ENCODE results near the gene LRRIQ1.
"Not testable (repeated sequence)": the region's sequence is repeated elsewhere in the genome, so short reads cannot be mapped to it uniquely, and the experiment has no call there.

Gene LRRIQ1, protein sequence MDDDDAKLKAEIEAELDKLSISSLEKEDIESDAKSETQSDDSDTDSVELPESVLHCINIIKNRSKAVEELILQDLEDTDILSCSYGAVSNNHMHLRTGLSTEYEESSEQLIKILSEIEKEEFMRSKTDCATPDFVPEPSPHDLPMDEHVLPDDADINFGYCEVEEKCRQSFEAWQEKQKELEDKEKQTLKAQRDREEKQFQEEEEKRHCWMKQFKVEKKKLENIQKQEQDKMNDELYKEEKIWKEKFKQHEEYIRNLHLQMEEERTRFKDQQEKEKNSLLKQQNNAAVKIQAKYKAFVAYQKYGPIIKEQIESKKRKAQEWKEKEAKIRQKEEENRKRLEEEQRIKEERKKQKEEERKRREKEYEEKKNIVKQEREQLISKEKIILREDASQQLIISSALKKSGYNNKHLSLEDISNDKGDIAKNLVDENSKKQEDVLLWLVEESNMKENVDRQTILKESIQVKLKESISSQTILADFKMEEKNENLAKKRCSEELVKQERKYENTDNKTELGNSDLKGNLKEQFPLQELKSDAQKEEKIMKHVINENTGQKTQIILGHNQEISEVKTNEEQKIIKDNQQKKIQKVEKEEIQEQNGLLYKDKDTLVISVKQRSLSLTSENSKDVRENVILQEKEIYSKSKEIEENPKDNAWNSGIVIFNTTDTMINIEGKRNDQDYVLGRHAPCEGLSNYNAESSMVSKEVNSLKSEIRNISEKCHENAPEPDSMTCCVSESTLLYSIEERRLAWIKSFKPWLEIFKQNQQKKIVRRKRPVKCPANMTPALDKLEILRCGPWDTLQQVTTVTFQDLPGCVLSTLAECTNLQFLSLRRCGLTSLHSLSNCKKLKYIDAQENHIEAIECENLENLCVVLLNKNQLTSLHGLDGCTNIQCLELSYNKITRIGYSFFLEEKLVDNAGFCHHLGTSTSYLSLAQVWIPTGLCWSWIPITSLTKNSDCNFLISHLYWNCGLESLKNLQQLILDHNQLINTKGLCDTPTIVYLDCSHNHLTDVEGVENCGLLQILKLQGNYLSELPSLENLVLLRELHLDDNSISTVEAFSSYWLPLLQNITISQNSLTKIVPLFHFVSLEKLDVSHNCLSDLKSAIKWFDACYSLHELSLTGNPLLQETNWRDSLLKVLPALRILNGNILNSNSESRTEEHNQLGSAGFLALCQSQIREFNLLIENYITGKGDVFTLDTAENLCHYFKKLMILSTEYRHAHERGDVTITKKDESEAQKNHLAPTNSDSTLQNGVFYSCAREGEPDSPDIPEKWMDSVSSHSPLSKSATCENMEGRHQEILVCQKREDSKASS (N-terminal part only)

DNA sequence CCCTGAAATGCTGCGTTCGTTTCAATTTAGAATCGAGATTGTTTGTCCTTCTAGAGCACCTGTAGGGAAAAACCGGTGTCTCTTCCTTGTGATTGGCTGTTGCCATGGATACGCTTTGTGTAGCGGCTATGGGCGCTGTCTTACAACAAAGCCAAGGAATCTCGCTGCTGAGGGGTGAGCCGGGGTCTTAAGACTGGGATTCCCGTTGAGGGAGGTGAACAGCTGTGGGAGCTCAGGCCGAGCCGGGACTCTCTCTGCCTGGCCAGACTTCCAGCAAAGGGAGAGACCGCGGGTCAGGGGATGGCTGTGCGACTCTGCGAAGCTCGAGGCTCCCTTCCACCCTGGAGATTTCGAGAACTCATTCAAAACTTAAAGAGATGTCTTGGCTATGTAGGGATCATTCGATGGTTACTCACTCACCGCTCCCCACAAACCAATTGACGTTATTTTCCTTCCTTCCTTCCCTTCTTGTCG lies at the start of gene LRRIQ1, which contains the start of gene TSPAN19:
LRRIQ1 (plus strand) TSS at position 118 of the 474 bp plus-strand sequence. CDS start 1,826 bp downstream, outside the sequence.
TSPAN19 (minus strand) TSS at position 44 of the 474 bp plus-strand sequence. CDS start 6,331 bp downstream, outside the sequence.
- peak; percentile 86 to 97 for DNase-seq

DNA sequence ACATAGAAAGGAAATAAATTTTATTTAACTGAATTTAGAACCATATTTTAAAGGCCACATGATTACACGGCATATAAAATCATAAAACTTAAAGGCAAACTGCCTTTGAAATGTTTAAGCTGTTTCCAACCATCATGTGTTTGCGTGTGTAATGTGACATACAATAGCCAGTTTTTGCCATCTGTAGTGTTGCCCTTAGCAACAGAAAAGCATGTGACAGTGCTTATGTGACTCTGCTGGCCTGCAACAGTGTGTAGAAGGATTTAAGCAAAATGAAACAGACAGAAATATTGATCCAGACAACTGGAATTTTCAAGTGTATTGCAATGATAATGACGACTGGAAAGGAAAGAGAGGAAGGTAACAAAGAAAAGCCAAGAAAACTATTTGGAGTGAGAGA lies 49.6 kb upstream of the LRRIQ1 start:
- peak; percentile 53 to 76 for DNase-seq

DNA sequence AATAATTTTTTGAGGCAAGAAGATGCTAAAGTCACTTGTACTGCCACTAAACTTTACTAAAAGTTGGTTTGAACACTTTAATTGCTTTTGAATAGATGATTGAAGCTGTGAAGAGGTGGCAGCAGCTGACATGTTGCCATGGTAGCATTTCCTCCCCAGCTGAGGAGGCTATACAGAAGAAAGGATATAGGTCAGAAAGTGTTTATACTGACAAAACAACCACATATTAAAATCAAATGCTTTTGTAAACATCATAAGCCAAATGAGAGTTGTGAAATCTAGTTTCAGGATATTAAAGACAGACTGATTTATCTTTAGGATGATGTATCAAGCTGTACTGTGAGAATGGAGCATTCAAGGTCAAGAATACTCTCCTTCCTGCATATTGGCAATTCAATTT lies 41.7 kb upstream of the LRRIQ1 start:
- no peak for DNase-seq

DNA sequence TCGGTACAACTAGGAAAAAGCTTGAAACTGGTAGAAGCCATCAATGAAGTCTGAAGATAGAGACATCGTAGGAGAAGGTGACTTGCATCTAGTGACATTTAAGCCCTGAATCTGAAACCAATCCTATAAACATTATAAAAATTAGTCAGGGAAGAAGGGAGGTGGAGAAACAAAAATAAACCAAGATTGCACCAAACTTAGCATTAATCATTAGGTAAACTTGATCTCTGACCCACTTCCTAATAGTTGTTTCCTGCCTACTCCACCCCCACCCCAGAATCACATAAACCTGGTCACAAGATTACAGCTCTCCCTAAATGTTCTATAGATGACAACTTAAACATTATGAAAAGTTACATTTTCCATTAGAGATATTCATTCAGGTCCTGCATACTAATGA lies 40.5 kb upstream of the LRRIQ1 start:
- no peak for DNase-seq

DNA sequence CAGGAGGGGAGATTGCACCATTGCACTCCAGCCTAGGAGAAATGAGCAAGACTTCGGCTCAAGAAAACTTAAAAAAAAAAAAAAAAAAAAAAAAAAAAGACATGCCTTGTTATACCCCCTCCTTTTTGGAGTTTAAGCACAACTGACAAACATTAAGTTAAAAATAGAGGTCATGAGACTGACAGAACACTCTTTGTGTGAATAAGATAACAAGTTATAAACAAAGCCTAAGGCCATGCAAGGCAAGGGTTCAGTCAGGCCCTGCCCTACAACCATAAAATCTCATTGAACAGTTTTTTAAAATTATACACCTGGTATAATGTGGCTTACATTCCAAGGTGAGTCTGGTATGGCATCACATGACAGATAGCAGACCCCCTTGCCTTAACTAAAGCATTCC lies 39.4 kb upstream of the LRRIQ1 start:
- no peak for DNase-seq

DNA sequence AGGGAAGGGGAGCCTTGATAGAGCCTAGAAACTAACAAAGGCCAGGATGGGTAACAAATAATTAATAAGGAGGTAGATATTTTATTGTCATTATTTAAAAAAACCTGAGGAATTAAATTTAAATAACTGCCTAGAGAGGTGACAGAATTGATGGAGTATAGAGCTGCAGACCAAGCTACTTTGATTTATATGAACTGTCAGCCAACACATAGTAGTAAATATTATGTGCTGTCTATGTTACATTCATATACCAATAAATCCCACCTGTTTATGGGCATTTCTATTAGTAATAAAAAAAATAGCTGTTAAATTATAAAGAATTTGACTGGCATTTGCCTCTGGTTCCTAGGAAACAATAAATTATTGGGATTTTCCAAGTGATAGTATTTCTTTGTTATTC lies 37.8 kb upstream of the LRRIQ1 start:
- DNase-seq: no peak

DNA sequence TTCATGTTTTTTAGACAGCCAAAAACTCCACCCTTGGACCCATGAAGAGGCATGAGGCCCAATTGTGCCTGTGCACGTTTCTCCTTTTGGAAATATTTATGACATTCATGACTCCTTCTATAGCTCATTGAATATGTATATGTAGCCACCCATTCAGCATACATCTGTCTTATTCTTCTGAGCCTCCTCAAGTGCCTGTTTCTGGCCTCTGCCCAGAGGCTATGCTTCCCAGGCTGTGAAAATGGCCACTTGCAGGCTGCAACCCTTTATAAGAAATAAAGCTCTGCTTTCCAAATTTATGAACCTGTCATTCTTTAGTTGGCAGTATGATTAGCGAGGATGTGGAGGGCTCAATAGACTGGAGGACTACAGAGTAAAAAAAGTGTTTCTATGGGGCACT lies 35.4 kb upstream of the LRRIQ1 start:
- peak in 1 of 2 experiments; percentile 37 for DNase-seq

DNA sequence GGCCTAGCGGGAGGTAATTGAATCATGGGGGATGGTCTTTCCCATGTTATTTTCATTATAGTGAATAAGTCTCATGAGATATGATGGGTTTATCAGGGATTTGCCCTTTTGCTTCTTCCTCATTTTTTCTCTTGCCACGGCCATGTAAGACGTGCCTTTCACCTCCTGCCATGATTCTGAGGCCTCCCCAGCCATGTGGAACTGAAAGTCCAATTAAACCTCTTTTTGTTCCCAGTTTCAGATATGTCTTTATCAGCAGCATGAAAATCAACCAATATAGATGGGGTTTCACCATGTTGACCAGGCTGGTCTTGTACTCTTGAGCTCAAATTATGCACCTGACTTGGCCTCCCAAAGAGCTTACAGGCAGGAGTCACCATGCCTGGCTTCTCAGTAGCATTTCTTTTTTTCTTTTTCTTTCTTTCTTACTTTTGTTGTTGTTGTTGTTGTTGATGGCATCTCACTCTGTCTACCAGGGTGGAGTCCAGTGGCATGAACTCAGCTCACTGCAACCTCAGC lies 33.3 kb upstream of the LRRIQ1 start:
- no peak for DNase-seq

DNA sequence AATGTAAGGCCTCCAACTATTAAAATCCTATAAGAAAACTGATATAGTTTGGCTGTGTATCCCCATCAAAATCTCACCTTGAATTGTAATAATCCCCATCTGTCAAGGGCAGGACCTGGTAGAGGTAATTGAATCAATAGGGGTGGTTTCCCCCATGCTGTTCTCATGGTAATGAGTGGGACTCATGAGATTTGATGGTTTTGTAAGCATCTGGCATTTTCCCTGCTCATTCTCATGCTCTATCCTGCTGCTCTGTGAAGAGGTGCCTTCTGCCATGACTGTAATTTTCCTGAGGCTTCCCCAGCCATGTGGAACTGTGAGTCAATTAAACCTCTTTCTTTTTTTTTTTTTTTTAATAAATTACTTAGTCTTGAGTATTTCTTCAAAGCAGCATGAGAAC lies 31.9 kb upstream of the LRRIQ1 start:
- peak; percentile 79 to 91 for DNase-seq

DNA sequence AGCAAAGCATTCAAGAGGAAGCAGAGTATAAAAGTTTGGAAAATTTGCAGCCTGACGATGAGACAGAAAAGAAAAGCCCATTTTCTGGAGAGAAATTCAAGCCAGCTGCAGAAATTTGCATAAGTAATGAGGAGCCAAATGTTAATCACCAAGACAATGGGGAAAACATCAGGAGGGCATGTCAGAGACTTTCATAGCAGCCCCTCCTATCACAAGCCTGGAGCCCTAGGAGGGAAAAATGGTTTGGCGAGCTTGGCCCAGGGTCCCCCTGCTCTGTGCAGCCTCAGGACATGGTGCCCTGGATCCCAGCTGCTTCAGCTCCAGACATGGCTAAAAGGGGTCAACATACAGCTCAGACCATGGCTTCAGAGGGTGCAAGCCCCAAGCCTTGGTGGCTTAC lies 31.1 kb upstream of the LRRIQ1 start:
- not testable (repeated sequence) for DNase-seq

DNA sequence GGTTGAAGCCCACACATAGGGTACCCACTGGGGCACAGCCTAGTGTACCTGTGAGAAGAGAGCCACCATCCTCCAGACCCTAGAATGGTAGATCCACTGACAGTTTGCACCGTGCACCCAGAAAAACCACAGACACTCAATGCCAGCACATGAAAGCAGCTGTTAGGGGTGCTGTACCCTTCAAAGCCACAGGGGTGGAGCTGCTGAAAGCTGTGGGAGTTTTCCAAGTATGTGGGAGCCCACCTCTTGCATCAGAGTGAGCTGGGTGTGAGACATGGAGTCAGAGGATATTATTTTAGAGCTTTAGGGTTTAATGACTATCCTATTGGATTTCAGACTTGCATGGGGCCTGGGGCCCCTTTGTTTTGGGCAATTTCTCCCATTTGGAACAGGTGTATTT lies 30.5 kb upstream of the LRRIQ1 start:
- no peak for DNase-seq

DNA sequence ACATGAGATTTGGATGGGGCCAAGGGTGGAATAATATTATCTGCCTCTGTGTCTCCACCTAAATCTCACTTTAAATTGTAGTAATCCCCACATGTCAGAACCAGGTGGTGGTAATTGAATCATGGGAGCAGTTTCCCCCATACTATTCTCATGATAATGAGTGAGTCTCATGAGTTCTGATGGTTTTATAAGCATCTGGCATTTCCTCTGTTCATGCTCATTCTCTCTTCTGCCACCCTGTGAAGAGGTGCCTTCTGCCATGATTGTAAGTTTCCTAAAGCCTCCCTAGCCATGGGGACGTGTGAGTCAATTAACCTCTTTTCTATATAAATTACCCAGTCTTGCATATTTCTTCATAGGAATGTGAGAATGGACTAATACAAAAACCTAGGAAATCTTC lies 29.9 kb upstream of the LRRIQ1 start:
- DNase-seq: peak; percentile 54 to 89

DNA sequence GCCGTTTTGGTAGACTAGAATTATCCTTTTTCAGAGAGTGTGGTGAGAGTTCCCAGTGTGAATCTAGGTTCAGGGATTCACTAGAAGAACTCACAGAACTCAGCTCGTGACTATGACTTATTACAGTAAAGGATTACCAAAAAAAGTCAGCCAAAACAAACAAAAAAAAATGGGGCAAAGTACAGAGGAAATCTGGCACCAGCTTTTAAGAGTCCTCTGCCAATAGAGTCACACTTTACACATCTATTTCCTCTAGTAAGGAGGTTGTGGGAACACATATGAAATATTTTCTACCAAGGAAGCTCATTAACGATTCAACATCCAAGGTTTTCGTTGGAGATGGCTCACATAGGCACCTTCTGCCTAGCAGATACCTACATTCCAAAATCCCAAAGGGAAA lies 28.3 kb upstream of the LRRIQ1 start:
- DNase-seq: no peak

DNA sequence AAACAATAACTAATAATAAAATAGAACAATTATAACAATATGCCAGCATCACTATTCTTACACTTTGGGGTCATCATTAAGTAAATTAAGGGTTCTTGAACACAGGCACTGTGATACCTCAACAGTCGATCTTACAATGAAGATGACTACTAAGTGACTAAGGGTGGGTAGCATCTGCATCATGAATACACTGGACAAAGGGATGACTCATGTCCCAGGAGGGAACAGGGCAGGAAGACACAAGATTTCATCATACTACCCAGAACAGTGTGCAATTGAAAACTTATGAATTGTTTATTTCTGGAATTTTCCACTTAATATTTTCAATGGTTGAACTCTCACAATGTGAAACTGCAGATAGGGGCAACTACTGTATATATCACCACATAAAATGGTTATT lies 19.7 kb upstream of the LRRIQ1 start:
- DNase-seq: no peak

DNA sequence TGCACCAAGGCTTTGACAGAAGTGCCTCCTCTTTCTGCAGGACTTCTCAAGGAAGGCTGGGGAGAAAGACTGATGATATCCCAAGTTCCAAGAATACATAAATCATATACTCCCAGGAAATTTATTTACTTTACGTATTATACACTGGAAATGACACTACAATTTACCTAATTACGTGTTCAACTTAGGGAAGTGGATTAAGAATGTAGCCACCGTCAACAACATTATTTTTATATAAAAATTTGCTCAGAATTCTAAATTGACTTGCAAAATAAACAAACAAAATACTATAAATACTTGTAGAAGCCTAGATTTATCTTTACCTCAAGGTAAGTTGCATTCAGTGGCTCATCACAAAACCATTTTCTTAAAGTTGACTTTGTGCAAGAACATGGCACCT lies 19.0 kb upstream of the LRRIQ1 start:
- no peak for DNase-seq

DNA sequence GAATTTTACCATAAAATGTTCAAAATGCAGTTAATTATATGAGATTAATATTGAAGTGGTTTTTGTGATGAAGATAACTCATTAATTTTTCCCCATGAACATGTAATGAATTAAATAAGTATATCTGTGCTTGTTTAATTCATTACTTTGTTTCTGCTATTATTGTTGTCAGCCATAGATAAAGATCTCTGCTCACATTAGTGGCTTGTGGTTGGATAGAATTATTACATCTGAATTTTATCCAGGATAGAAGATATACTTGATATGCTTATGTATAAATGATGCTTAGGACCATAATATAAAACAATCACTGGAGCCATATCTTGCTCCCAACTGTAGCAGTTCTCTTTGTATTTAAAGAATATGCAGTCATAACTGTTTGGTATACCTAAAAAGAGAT lies 18.5 kb upstream of the LRRIQ1 start:
- DNase-seq: no peak

DNA sequence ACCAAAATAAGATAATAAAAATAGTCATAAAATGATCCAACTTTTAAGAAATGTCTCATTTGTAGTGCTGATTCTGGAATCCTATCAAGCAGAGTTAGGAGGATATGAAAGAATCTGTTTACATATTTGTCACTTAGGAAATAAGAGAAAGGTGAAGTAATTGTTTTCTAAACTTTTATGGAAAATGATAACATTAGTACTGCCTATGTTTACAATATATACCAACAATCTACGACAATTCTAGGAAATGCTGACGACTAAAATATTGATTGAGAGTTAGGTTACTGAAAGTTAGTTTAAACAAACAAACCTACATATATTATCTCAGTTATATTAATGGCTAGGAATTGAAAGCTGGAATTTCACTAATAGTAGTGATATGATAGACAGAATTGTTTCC lies 18.1 kb upstream of the LRRIQ1 start:
- no peak for DNase-seq

DNA sequence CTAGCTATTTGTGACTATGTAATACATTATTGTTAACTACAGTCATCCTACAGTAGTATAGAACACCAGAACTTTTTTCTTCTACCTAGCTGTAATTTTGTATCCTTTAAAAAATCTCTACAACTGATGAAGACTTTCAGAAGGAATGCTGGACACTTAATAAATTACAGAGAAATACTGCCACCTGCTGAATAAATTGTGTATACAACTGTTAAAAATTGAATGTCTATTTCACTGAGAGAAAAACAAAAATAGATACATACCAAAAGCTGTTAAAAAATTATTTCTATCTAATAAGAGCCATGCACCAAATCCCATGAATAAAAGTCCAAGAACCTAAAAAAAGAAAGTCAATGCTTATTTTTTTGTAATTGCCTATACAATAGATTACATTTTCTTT lies 6.7 kb upstream of the LRRIQ1 start:
- peak in 1 of 2 experiments; percentile 43 for DNase-seq

DNA sequence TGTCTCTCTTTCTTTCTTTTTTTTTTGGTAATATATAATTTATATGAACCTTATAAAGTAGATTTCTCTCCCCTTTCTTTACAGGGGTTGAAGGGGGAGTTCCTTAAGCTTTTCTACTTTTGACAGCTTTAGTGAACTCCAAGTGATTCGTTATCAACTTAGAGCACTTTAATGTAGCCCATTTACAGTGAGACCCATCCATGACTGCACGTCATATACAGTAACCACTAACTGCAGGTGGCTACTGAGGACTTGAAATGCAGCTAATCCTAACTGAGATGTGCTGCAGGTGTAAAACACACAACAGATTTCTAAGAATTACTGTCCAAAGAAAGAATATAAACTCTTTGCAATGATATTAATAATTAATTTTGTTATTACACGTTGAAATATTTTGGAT lies 582 bp downstream of the LRRIQ1 start:
- peak in 1 of 2 experiments; percentile 15 for DNase-seq

DNA sequence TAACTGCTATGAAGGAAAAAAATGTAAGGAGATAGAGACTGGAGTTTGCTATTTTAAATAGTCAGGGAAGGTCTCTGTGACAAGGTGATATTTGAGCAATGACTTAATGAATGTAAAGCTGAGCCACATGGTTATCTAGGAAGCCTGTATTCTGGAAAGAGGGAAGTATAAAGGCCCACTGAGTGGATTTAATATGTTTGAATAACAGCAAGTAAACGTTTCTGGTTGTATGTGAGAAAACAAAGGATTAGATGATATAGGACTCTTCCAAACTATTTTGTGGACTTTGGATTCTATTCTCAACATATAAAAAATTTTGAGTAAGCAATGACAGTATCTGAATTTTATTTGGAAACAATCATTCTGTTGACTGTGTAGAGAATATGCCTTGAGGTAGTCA lies 5.2 kb downstream of the LRRIQ1 start:
- DNase-seq: no peak

DNA sequence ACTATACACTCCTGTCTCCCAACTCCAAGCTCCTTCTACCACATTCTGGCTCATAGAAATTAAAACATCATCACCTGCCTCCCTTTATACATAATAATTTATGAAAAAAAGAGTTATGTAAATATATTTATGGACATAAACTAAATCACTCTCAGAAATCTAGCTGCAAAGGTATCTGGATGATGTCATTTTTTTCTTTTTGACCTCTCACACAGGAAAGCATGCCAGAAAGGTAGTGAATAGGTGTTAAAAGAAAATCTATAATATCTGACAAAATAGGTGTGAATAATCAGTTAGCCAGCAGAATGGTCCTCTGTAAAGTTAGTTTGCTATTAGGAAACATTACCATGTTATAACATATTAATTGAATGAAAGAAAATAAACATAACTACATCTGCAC lies 7.7 kb downstream of the LRRIQ1 start:
- no peak for DNase-seq

DNA sequence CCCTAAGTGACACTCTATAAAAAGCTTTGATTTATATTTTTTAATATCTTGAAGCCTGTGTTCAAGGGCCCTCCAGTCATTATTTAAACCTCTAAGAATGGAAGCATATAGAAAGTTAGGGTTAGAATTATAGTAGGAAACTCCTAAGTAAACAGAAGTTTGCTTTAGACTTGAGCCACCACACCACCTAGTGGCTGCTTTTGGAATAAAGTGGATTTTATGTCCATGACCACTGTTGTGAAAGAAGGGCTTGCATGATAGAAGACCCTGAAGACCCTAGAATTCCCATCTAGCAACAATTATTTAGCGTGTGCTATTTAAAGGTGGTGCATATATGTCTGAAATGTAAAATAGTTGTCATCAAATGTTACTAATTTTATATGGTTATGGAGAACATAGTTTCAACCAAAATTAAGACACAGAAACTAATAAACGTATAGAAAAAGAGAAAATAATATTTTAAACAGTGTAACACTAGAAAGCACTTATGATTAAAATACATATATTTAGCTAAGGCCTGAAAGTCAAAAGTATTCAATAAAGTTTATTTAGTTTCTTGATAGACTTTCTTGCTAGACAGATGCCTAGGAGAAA lies 21.3 kb downstream of the LRRIQ1 start:
- DNase-seq: peak; percentile 8 to 45

Data from NCI-H524 (cell line).